Measurements from ENCODE around the gene TGM4.
"Not testable (repeated sequence)": the region's sequence is repeated elsewhere in the genome, so short reads cannot be mapped to it uniquely, and the experiment has no call there.

TGM4 gene

GRCh38 chr3:44913868-44914468 lies 39.6 kb downstream of the TGM4 start:
- in situ Hi-C loops (cut with MboI; ENCODE audit: low sequenced_read_pairs) = no loop called here

- in situ Hi-C loops (cut with MboI; ENCODE audit: low sequenced_read_pairs) = no loop called here
Observed at GRCh38 chr3:44914936-44915335, 40.5 kb downstream of the TGM4 start.

GRCh38 chr3:44915702-44916438 lies 41.5 kb downstream of the TGM4 start:
- in situ Hi-C loops (cut with MboI; ENCODE audit: low sequenced_read_pairs) = no loop called here

- in situ Hi-C loops (cut with MboI; ENCODE audit: low sequenced_read_pairs) = no loop called here
Observed at GRCh38 chr3:44918087-44918486, 43.7 kb downstream of the TGM4 start.

- in situ Hi-C loops (cut with MboI; ENCODE audit: low sequenced_read_pairs) = no loop called here
Observed at GRCh38 chr3:44918581-44918980, 44.2 kb downstream of the TGM4 start.

DNA sequence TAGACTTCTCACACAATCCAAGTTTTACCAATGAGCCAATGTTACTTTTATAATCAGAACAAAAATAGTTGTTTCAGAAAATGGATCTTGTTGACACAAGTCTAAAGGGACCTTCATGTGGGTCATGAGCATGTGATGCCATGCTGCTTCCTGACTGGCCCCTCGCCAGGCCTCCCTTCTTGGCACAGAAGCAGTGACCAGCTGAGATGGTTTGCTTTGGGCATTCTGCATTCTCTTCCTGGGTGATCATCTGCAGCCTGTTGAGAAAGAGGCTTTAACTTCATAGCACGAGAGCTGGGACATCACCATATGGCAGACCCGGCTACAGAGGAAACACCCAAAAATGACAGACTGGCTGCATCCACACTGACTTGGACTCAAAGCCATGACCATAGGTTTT lies 45.7 kb downstream of the TGM4 start:
- in situ Hi-C loops (cut with MboI; ENCODE audit: low sequenced_read_pairs) = no loop called here

DNA sequence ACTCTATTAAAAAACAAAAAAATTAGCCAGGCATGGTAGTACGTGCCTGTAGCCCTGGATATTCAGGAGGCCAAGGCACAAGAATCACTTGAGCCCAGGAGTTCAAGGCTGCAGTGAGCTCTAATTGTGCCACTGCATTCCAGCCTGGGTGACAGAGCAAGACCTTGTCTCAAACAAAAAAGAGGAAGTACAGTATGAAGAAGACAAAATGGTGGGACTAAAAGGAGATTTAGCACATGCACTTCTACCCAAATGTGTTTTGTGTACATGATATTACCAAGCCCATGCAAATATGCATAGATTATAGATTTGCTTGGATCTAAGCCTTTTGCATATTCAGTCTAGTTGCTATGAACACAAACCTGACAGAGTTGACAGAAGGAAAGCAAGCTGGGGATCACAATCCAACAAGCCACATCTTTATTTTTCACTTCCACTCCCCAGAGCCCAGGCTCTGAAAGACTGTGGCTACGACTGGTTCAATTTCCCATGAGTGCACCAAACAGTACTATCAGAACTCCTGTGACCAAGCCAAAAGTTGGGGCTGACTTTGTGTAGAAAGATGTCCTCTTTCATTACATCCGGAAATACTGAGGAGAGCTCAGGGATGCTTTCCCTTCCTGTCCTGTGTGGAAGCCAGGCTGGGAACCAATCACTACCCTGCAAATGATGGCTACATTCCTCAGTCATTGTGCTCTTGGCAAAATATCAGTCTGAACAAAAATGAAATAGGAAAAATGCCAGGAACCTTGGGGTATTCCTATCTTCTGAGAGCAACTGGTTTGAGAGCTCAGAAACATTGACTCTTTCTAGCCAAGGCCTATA lies 49.4 kb downstream of the TGM4 start:
- in situ Hi-C loops (cut with MboI; ENCODE audit: low sequenced_read_pairs) = no loop called here

- in situ Hi-C loops (cut with MboI; ENCODE audit: low sequenced_read_pairs) = no loop called here
Observed at GRCh38 chr3:44924457-44925084, 50.2 kb downstream of the TGM4 start.

- in situ Hi-C loops (cut with MboI; ENCODE audit: low sequenced_read_pairs) = no loop called here
Observed at GRCh38 chr3:44926172-44926571, 51.8 kb downstream of the TGM4 start.

GRCh38 chr3:44926921-44927320 lies 52.5 kb downstream of the TGM4 start:
- in situ Hi-C loops (cut with MboI; ENCODE audit: low sequenced_read_pairs) = no loop called here

DNA sequence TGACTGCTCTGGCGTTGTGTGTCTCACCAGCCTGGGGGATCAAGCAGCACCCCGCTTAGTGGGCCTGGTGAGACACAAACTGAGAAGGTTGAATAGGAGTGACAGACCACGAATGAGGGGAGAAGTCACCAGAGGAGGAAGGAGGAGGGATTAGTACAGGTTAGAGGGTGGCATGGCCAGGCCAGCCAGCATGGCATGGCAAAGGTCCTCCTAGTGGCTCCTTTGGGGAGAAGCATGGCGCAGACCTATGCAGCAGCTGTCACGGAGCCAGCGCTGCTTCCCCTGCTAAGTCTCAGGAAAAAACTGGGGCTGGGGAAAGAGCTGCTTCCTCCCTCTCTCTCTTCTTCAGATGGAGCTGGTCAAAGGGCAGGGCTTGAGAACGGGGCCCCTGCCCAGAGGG lies 53.0 kb downstream of the TGM4 start:
- in situ Hi-C loops (cut with MboI; ENCODE audit: low sequenced_read_pairs) = no loop called here

- in situ Hi-C loops (cut with MboI; ENCODE audit: low sequenced_read_pairs) = no loop called here
Observed at GRCh38 chr3:44929782-44930181, 55.4 kb downstream of the TGM4 start.

GRCh38 chr3:44930911-44931310 lies 56.5 kb downstream of the TGM4 start:
- in situ Hi-C loops (cut with MboI; ENCODE audit: low sequenced_read_pairs) = no loop called here

GRCh38 chr3:44931791-44932190 lies 57.4 kb downstream of the TGM4 start:
- in situ Hi-C loops (cut with MboI; ENCODE audit: low sequenced_read_pairs) = no loop called here

GRCh38 chr3:44932271-44932670 lies 57.9 kb downstream of the TGM4 start:
- in situ Hi-C loops (cut with MboI; ENCODE audit: low sequenced_read_pairs) = no loop called here

DNA sequence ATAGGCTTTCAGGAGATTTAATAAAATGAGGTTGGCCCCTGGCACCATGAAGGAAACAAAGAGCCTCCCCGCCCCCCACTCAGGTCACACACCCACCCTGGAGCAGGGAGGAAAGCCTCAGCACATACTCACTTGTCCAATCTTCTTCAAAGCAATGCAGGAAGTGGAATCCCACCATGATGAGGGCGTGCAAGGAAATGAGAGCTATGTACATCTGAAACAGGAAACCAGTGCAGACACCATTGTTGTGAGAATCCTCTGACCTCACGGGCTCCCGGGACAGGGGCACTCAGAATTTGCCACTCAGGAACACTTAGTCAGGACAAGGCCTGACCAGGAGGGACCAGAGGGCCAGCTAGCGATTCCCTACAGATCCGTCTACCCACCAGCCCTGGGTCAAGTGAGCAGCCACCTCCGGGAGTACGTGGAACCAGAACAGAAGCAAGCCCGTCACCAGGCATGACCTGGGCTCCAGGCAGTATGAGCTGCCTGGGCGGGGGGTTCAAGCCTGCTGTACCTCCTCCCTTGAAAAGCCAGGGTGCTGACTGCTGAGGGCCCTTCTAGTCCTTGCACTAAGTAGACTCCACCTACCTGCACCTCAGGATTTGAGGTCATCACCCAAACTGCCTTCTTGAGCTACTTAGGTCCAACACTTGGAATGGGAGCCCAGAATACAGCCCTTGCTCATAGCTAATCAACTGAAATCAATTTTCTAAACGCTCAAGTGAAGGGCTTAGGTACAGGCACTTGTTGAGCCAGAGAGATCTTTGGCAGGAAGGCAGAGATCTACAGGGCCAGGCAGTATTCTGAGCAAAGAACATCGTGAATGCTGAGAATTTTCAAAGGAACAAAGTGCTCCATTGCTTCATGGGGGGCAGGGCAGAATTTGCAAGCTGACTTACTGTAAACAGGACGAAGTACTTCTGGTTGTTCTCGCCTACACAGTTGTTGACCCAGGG lies 58.9 kb downstream of the TGM4 start:
- in situ Hi-C loops (cut with MboI; ENCODE audit: low sequenced_read_pairs) = no loop called here

DNA sequence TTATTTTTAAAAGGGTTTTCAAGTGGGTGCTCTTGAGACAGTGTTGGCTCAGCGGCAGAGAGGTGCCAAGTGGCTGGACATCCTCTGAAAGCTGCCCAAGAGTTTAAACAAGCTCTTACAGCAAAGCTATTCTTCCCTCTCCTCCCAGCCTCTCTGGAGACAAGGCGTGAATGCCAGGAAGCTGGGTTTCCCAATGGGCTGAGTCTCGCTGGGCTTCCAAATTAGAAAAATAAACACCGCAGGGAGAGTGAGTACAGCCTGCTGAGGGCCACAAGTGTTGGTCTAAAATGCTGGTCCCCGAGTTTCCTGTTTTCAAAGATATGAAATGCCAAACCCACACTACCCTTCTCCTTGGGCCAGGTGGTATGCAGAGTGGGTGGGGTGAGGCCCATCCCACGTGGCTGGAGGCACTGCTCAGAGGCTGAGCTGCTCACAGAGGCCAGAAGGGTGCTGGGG lies 65.2 kb downstream of the TGM4 start:
- in situ Hi-C loops (cut with MboI; ENCODE audit: low sequenced_read_pairs) = no loop called here

GRCh38 chr3:44942202-44942921 lies 68.0 kb downstream of the TGM4 start:
- in situ Hi-C loops (cut with MboI; ENCODE audit: low sequenced_read_pairs) = no loop called here

DNA sequence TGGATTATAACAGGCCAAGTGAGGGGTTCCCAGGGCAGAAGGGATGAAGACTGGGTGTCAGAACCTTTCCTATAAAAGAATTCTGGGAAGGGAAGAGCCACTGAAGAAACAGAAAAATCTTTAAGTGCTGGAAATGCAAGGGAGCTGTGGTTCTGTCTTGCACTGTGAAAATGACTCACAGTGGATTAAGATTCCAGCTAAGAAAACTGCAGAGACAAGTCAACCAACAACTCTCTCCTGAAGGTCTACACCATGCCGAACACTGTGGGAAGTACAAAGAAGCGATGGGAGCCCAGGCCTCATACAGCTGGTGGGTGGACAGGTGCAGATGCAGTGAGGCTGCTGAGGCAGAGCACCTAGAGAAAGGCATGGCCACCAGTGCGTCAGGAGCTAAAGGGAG lies 73.8 kb downstream of the TGM4 start:
- in situ Hi-C loops (cut with MboI; ENCODE audit: low sequenced_read_pairs) = no loop called here

DNA sequence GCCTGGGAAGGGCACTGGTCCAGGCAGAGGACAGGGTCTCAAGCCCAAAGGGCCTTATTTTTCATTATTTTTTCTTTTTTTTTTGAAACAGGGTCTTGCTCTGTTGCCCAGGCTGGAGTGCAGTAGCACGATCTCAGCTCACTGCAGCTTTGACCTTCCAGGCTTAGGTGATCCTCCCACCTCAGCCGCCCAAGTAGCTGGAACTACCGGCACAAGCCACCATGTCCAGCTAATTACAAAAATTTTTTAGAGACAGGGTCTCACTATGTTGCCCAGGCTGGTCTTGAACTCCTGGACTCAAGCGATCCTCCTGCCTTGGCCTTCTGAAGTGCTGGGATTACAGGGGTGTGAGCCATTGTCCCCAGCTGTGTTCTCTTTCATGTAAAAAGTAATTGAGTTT lies 75.4 kb downstream of the TGM4 start:
- in situ Hi-C loops (cut with MboI; ENCODE audit: low sequenced_read_pairs) = not testable (repeated sequence)

Measured in hTERT RPE-1 (cell line).